ENCODE data around the gene CD8B2. TPM values are rescaled to one million over a fixed set of nuclear protein-coding genes. Genes with fewer than 3 reads are reported as not detected.

Gene CD8B2
- total and polyA plus RNA-seq, 10 of the 15 experiments (the other 5 are each of a cell fraction or from before 2014, with no cell fraction given) = 0.05 to 0.08 TPM; not detected in 8

- Histone ChIP-seq H3K9me3 (replicated peaks; ENCODE audit: control insufficient read depth, insufficient read depth, low read length) (no peaks in the 10 kb centered on the region), H3K9ac (ENCODE audit: control insufficient read depth, insufficient read depth, low read length) (no peak overlapping the region), H2AFZ (ENCODE audit: control insufficient read depth, low read depth, low read length) (no peak overlapping the region), H4K20me1 (ENCODE audit: control insufficient read depth, insufficient read depth) (no peaks in the 10 kb centered on the region), H3K27ac (ENCODE audit: control insufficient read depth, insufficient read depth) (no peak overlapping the region), H3K27me3 (replicated peaks in 1 of 2; ENCODE audit: control insufficient read depth in 2 of 2, insufficient read depth in 2 of 2, low read length in 1 of 2) (no peaks in the 10 kb centered on the region; a peak in 2 of 4 replicates), H3K4me2 (ENCODE audit: control insufficient read depth, insufficient read depth) (no peak overlapping the region), H3K4me1 (ENCODE audit: control insufficient read depth, insufficient read depth, low read length) (no peaks in the 10 kb centered on the region), H3K36me3 (ENCODE audit: control insufficient read depth in 2 of 2, insufficient read depth in 2 of 2, low read length in 1 of 2) (no peaks in the 10 kb centered on the region), H3K79me2 (ENCODE audit: control insufficient read depth, insufficient read depth, low read length) (no peaks in the 10 kb centered on the region), H3K4me3 (no peak overlapping the region)
- 19% methylated on average over 9 of the region's 9 CpGs for WGBS (ENCODE audit: insufficient coverage, insufficient replicate concordance, low lambda C conversion rate, missing lambda C conversion rate)
- ChIA-PET RAD21 (ENCODE audit: unreplicated experiment) (no interaction called here), POLR2A (no interaction called here), CTCF (interaction anchor here (1.2 to 2.5 kb wide), 5 partner anchors 10 to 20 kb away, joined by 3 to 13 read pairs (median 4); no protein-coding TSS in a partner anchor), SMC1A (ENCODE audit: uncharacterized antibody, unreplicated experiment) (interaction anchor here (1.0 kb wide), 1 partner anchor 20 kb away, joined by 3 read pairs; no protein-coding TSS in a partner anchor)
- DNase-seq (ENCODE audit: low read depth, low spot score) (no peak), ATAC-seq (no peak), FAIRE-seq (no peak)
- intact Hi-C loops (cut with micrococcal nuclease; ENCODE audit: unreplicated experiment) = no loop called here
- TF ChIP-seq ZBTB4 (CRISPR knock-in tag; IDR thresholded peaks at IDR 0.05) (no peak), FOXK2 (IDR thresholded peaks at IDR 0.05) (no peak), SIX5 (IDR thresholded peaks at IDR 0.05; ENCODE audit: low read depth, low read length, severe bottlenecking) (no peak), CHD1 (IDR thresholded peaks at IDR 0.05; ENCODE audit: low read depth, low read length) (no peak), BMI1 (IDR thresholded peaks at IDR 0.05; ENCODE audit: borderline replicate concordance) (no peak), HDGF (IDR thresholded peaks at IDR 0.05) (no peak), NR2F1 (conservative IDR thresholded peaks at IDR 0.05) (no peak)
- TF ChIP-seq, protein P1, sequence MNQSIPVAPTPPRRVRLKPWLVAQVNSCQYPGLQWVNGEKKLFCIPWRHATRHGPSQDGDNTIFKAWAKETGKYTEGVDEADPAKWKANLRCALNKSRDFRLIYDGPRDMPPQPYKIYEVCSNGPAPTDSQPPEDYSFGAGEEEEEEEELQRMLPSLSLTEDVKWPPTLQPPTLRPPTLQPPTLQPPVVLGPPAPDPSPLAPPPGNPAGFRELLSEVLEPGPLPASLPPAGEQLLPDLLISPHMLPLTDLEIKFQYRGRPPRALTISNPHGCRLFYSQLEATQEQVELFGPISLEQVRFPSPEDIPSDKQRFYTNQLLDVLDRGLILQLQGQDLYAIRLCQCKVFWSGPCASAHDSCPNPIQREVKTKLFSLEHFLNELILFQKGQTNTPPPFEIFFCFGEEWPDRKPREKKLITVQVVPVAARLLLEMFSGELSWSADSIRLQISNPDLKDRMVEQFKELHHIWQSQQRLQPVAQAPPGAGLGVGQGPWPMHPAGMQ (IDR thresholded peaks at IDR 0.05; ENCODE audit: borderline replicate concordance) = no peak
- in situ Hi-C loops (cut with MboI) = no loop called here
- BruUV-seq (replicated peaks) = no TSS peak
Observed at GRCh38 chr2:106562268-106563186, 75.4 kb downstream of the CD8B2 start.

All from GM12878 (cell line).